Activated CD8-positive, alpha-beta T cell treated with anti-CD3 and anti-CD28 coated beads for 36 hours (primary cell): ENCODE measurements around the gene ZFR. TPM values are rescaled to one million over a fixed set of nuclear protein-coding genes. Genes with fewer than 3 reads are reported as not detected.

Experiments
- ATAC-seq: fragments of 200-7000 bp; cut with Tn5 transposase; one replicate; pipeline ENCODE4 v1.10.0; 2021; ENCODE audit warnings: mild to moderate bottlenecking, moderate library complexity
- CTCF ChIA-PET: fragments of 350-600 bp; sonication (Branson Sonifier 250); formaldehyde crosslinking; loops from one replicate; lab custom pipeline; 2021; ENCODE audit warnings: antibody characterized with exemption; lab: Charles Lee
- POLR2A ChIA-PET: fragments of 350-600 bp; sonication (Branson Sonifier 250); formaldehyde crosslinking; loops from one replicate; lab custom pipeline; 2021; ENCODE audit warnings: antibody characterized with exemption; lab: Charles Lee
- DNase-seq: peaks from one replicate; pipeline ENCODE4 v3.0.0-alpha.2; 2020
- H3K27ac Mint-ChIP-seq: one replicate; pipeline ENCODE4 v1.8.0; 2021; ENCODE audit warnings: mild to moderate bottlenecking, mixed read lengths
- H3K27me3 Mint-ChIP-seq: one replicate; pipeline ENCODE4 v1.8.0; 2021; ENCODE audit warnings: mixed read lengths
- H3K36me3 Mint-ChIP-seq: one replicate; pipeline ENCODE4 v1.8.0; 2021; ENCODE audit warnings: low read depth, mixed read lengths
- H3K4me1 Mint-ChIP-seq: one replicate; pipeline ENCODE4 v1.8.0; 2021; ENCODE audit warnings: low read depth, mixed read lengths
- H3K4me3 Mint-ChIP-seq: one replicate; pipeline ENCODE4 v1.8.0; 2021; ENCODE audit warnings: mild to moderate bottlenecking, moderate library complexity, mixed read lengths
- H3K9me3 Mint-ChIP-seq: one replicate; pipeline ENCODE4 v1.8.0; 2021; ENCODE audit warnings: mixed read lengths
- CTCF ChIP-seq: fragments of 200-600 bp; IDR thresholded peaks from one replicate; pipeline ENCODE4 v1.8.0; 2022; ENCODE audit warnings: antibody characterized with exemption, mild to moderate bottlenecking
- intact Hi-C: fragments of 100-400 bp; cut with micrococcal nuclease; formaldehyde crosslinking; loops from one replicate; pipeline ENCODE4 v1.10.0; 2022
- total RNA-seq, 2 experiments: library from RNA; stranded (reverse); gene quantifications; one replicate each; pipeline ENCODE4 v1.2.3, GENCODE V29; 2021

Gene ZFR
- total RNA-seq, 2 experiments from 2014 or later: 56.8 to 59.2 TPM

GRCh38 chr5:32413466-32414263 lies 30.9 kb downstream of the ZFR start:
- TF ChIP-seq CTCF: no peak
- no peaks in the 10 kb centered on the region for H3K27me3 Mint-ChIP-seq
- ATAC-seq (no peak), DNase-seq (no peak)
- no peaks in the 10 kb centered on the region for H3K9me3 Mint-ChIP-seq
- H3K4me3 Mint-ChIP-seq: no peak overlapping the region
- peaks cover 43% of the 10 kb centered on the region for H3K36me3 Mint-ChIP-seq
- intact Hi-C loops: no loop called here
- CTCF ChIA-PET: interaction anchor here (1.2 to 1.7 kb wide), 3 partner anchors 15 to 85 kb away, joined by 3 to 6 read pairs (median 3); no protein-coding TSS in a partner anchor
- H3K27ac Mint-ChIP-seq: no peak overlapping the region
- H3K4me1 Mint-ChIP-seq: peaks cover 4% of the 10 kb centered on the region
- POLR2A ChIA-PET: no interaction called here

GRCh38 chr5:32410630-32411029 lies 33.9 kb downstream of the ZFR start:
- H3K4me1 Mint-ChIP-seq: no peaks in the 10 kb centered on the region
- peaks cover 35% of the 10 kb centered on the region for H3K36me3 Mint-ChIP-seq
- POLR2A ChIA-PET: no interaction called here
- no peak for TF ChIP-seq CTCF
- no peak for ATAC-seq
- intact Hi-C loops: no loop called here
- no peaks in the 10 kb centered on the region for H3K9me3 Mint-ChIP-seq
- H3K27me3 Mint-ChIP-seq: no peaks in the 10 kb centered on the region
- no peak overlapping the region for H3K4me3 Mint-ChIP-seq
- CTCF ChIA-PET: interaction anchor here (1.9 to 2.0 kb wide), 2 partner anchors 10 to 180 kb away, joined by 7 read pairs; no protein-coding TSS in a partner anchor
- DNase-seq: no peak
- peak overlapping the region; percentile 16 for H3K27ac Mint-ChIP-seq

GRCh38 chr5:32406650-32407049 lies 37.9 kb downstream of the ZFR start:
- no peaks in the 10 kb centered on the region for H3K9me3 Mint-ChIP-seq
- H3K27ac Mint-ChIP-seq: no peak overlapping the region
- DNase-seq (no peak), ATAC-seq (no peak)
- no peaks in the 10 kb centered on the region for H3K4me1 Mint-ChIP-seq
- no peak for TF ChIP-seq CTCF
- no peaks in the 10 kb centered on the region for H3K27me3 Mint-ChIP-seq
- intact Hi-C loops: no loop called here
- H3K4me3 Mint-ChIP-seq: no peak overlapping the region
- ChIA-PET POLR2A (interaction anchor here (0.6 to 0.7 kb wide), 2 partner anchors 291 to 1542 kb away, joined by 3 read pairs; no protein-coding TSS in a partner anchor), CTCF (interaction anchor here (1.2 kb wide), 1 partner anchor 11 kb away, joined by 3 read pairs; no protein-coding TSS in a partner anchor)
- peaks cover 33% of the 10 kb centered on the region for H3K36me3 Mint-ChIP-seq

GRCh38 chr5:32405507-32405906 lies 39.0 kb downstream of the ZFR start:
- H3K27me3 Mint-ChIP-seq: no peaks in the 10 kb centered on the region
- H3K27ac Mint-ChIP-seq: no peak overlapping the region
- TF ChIP-seq CTCF: no peak
- no peak for DNase-seq
- H3K4me3 Mint-ChIP-seq: no peak overlapping the region
- peaks cover 34% of the 10 kb centered on the region for H3K36me3 Mint-ChIP-seq
- no peaks in the 10 kb centered on the region for H3K4me1 Mint-ChIP-seq
- ChIA-PET POLR2A (interaction anchor here (1.1 kb wide), 1 partner anchor 13 kb away, joined by 4 read pairs; no protein-coding TSS in a partner anchor), CTCF (interaction anchor here (1.2 kb wide), 1 partner anchor 12 kb away, joined by 3 read pairs; no protein-coding TSS in a partner anchor)
- intact Hi-C loops: no loop called here
- H3K9me3 Mint-ChIP-seq: no peaks in the 10 kb centered on the region
- ATAC-seq: no peak

GRCh38 chr5:32403760-32404159 lies 40.8 kb downstream of the ZFR start:
- Mint-ChIP-seq H3K27ac (no peak overlapping the region), H3K36me3 (peaks cover 45% of the 10 kb centered on the region), H3K27me3 (no peaks in the 10 kb centered on the region), H3K4me1 (no peaks in the 10 kb centered on the region), H3K9me3 (no peaks in the 10 kb centered on the region), H3K4me3 (no peak overlapping the region)
- POLR2A ChIA-PET: no interaction called here
- no peak for DNase-seq
- CTCF ChIA-PET: interaction anchor here (0.7 kb wide), 1 partner anchor 197 kb away, joined by 3 read pairs; no protein-coding TSS in a partner anchor
- no peak for TF ChIP-seq CTCF
- no peak for ATAC-seq
- intact Hi-C loops: no loop called here
